Nephron progenitor cell (in vitro differentiated cells): ENCODE data around the gene TSPAN5.

Experiments
- DNase-seq: peaks from one replicate; pipeline ENCODE4 v3.0.0; 2021
- H3K27ac Mint-ChIP-seq: 2 replicates; pipeline ENCODE4 v1.8.0; 2021; ENCODE audit warnings: mild to moderate bottlenecking, moderate library complexity, mixed read lengths
- H3K27me3 Mint-ChIP-seq: 2 replicates; pipeline ENCODE4 v1.8.0; 2021; ENCODE audit warnings: mild to moderate bottlenecking, low read depth, mixed read lengths; ENCODE audit not compliant: poor library complexity
- H3K36me3 Mint-ChIP-seq: 2 replicates; pipeline ENCODE4 v1.8.0; 2021; ENCODE audit warnings: low read depth, mixed read lengths
- H3K4me1 Mint-ChIP-seq: 2 replicates; pipeline ENCODE4 v1.8.0; 2021; ENCODE audit warnings: mixed read lengths
- H3K4me3 Mint-ChIP-seq: 2 replicates; pipeline ENCODE4 v1.8.0; 2021; ENCODE audit warnings: mild to moderate bottlenecking, moderate library complexity, mixed read lengths
- H3K9me3 Mint-ChIP-seq: 2 replicates; pipeline ENCODE4 v1.8.0; 2021; ENCODE audit warnings: mild to moderate bottlenecking, moderate library complexity, mixed read lengths
- TF ChIP-seq, protein P1 (sequence below): fragments of 200-600 bp; sonication (generic); IDR thresholded peaks from 2 replicates; pipeline ENCODE4 v1.5.0; 2021; ENCODE audit warnings: antibody characterized with exemption

Gene TSPAN5

DNA sequence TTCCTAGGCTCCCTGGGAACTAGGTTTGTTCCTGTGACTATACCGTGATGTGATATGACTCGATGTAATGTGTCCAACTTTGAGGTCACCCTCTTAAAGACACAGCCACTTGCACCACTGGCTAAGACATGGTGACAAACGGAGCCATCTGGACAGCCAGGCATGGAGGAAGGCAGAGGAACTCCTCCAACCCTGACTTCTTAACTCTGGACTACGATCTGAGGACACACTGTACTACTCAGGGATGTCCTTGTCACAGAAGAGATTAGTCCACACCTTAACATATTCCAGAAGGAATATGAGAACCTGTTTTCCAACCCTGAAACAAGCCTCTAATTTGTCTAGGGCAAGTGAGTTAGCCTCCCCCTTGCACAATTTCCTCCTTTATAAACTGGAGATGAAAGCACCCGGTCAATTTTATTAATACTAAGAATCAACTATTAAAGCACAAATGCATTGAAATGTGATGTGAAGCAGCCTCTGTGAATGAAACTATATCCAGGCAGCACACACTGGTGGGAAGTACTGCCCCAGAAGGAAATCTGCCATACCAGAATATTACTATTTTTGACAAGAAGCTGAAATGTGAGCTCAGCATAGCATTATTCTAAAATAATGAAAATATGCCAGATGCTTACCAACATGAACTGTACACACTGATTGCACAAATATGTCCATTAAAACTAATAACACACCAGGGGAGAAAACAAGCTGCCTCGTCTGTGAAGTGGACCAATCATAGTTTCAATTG, 47.3 kb downstream of the TSPAN5 start:
- Mint-ChIP-seq H3K27me3 (peaks cover 5% of the 10 kb centered on the region), H3K4me3 (no peak overlapping the region), H3K36me3 (peaks cover 2% of the 10 kb centered on the region), H3K4me1 (peaks cover 88% of the 10 kb centered on the region), H3K27ac (no peak overlapping the region), H3K9me3 (no peaks in the 10 kb centered on the region)
- TF ChIP-seq, protein P1, sequence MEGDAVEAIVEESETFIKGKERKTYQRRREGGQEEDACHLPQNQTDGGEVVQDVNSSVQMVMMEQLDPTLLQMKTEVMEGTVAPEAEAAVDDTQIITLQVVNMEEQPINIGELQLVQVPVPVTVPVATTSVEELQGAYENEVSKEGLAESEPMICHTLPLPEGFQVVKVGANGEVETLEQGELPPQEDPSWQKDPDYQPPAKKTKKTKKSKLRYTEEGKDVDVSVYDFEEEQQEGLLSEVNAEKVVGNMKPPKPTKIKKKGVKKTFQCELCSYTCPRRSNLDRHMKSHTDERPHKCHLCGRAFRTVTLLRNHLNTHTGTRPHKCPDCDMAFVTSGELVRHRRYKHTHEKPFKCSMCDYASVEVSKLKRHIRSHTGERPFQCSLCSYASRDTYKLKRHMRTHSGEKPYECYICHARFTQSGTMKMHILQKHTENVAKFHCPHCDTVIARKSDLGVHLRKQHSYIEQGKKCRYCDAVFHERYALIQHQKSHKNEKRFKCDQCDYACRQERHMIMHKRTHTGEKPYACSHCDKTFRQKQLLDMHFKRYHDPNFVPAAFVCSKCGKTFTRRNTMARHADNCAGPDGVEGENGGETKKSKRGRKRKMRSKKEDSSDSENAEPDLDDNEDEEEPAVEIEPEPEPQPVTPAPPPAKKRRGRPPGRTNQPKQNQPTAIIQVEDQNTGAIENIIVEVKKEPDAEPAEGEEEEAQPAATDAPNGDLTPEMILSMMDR, result no peak
- no peak for DNase-seq

- peaks cover under 1% of the 10 kb centered on the region for H3K27me3 Mint-ChIP-seq
- no peak overlapping the region for H3K4me3 Mint-ChIP-seq
- peaks cover 82% of the 10 kb centered on the region for H3K4me1 Mint-ChIP-seq
- TF ChIP-seq, protein P1, result no peak
- H3K9me3 Mint-ChIP-seq, result no peaks in the 10 kb centered on the region
- no peak for DNase-seq
- H3K27ac Mint-ChIP-seq, result no peak overlapping the region
- H3K36me3 Mint-ChIP-seq, result peaks cover 7% of the 10 kb centered on the region
These were observed 48.0 kb downstream of the TSPAN5 start for GRCh38 chr4:98610431-98610830.

GRCh38 chr4:98609934-98610333, 48.5 kb downstream of the TSPAN5 start:
- H3K36me3 Mint-ChIP-seq, result peaks cover 7% of the 10 kb centered on the region
- no peak overlapping the region for H3K27ac Mint-ChIP-seq
- H3K9me3 Mint-ChIP-seq, result no peaks in the 10 kb centered on the region
- TF ChIP-seq, protein P1, result no peak
- DNase-seq, result no peak
- peaks cover 77% of the 10 kb centered on the region for H3K4me1 Mint-ChIP-seq
- H3K27me3 Mint-ChIP-seq, result no peaks in the 10 kb centered on the region
- H3K4me3 Mint-ChIP-seq, result no peak overlapping the region

DNA sequence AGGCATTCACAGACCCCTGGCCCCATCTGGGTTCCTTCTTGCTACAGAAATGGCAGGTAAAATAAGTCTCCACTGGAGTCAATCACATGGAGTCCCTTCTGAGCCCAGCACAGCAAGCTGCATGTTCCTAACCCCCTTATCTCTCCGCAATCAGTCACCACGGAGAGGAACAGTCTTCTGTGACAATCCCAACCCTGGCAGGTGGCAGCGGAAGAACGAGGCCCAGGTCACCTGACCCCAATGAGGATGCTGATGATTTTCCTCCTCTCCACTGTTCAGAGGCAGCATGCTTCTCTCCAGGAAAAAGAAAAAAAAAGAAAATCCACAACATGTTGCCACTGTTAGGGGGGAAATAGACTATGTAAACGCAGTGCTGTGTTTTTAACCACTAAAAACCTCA, 50.1 kb downstream of the TSPAN5 start:
- H3K4me3 Mint-ChIP-seq, result no peak overlapping the region
- peaks cover 63% of the 10 kb centered on the region for H3K4me1 Mint-ChIP-seq
- no peak overlapping the region for H3K27ac Mint-ChIP-seq
- peaks cover 5% of the 10 kb centered on the region for H3K9me3 Mint-ChIP-seq
- H3K36me3 Mint-ChIP-seq, result peaks cover 18% of the 10 kb centered on the region
- DNase-seq, result no peak
- H3K27me3 Mint-ChIP-seq, result no peaks in the 10 kb centered on the region
- TF ChIP-seq, protein P1, result no peak

- H3K4me1 Mint-ChIP-seq, result peaks cover 49% of the 10 kb centered on the region
- no peak overlapping the region for H3K27ac Mint-ChIP-seq
- peaks cover 31% of the 10 kb centered on the region for H3K36me3 Mint-ChIP-seq
- H3K4me3 Mint-ChIP-seq, result no peak overlapping the region
- no peak for DNase-seq
- H3K27me3 Mint-ChIP-seq, result no peaks in the 10 kb centered on the region
- TF ChIP-seq, protein P1, result no peak
- peaks cover 14% of the 10 kb centered on the region for H3K9me3 Mint-ChIP-seq
These were observed 51.5 kb downstream of the TSPAN5 start for GRCh38 chr4:98606894-98607293.

DNA sequence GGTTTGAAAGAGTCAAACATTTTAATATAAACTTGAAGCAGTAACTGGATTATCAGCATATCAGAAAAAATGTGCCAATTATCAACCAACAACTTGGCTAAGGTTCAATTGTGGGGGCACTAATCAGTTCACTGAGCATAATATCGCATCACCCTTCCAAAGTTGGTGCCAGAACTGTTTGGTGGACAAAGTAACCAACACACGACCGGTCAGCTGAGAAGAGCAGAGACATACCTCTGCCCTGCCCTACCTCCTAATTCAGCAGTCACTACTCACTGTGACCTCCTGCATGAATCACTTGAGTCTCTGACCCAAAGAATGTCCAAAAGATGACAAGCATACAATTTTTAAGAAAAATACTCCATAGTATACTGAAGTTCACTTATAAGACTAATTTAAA, 53.2 kb downstream of the TSPAN5 start:
- H3K27me3 Mint-ChIP-seq, result no peaks in the 10 kb centered on the region
- no peak for DNase-seq
- peaks cover 32% of the 10 kb centered on the region for H3K4me1 Mint-ChIP-seq
- TF ChIP-seq, protein P1, result no peak
- H3K36me3 Mint-ChIP-seq, result peaks cover 47% of the 10 kb centered on the region
- H3K9me3 Mint-ChIP-seq, result peaks cover 31% of the 10 kb centered on the region
- no peak overlapping the region for H3K27ac Mint-ChIP-seq
- H3K4me3 Mint-ChIP-seq, result no peak overlapping the region
